Measurements from ENCODE around the gene KCNJ9.
A peak's percentile ranks its signal among the peaks of the same experiment; 100 is the strongest.

Gene KCNJ9

GRCh38 chr1:160130486-160130885, 49.1 kb downstream of the KCNJ9 start:
- peaks cover 38% of the 10 kb centered on the region for H3K36me3 Mint-ChIP-seq (ENCODE audit: low read depth)
- H3K4me3 Mint-ChIP-seq: no peak overlapping the region
- no peaks in the 10 kb centered on the region for H3K9me3 Mint-ChIP-seq
- peak overlapping the region; percentile 12 for H3K27ac Mint-ChIP-seq
- no peak for TF ChIP-seq CTCF (IDR thresholded peaks at IDR 0.05)
- DNase-seq: no peak
- H3K4me1 Mint-ChIP-seq: peaks cover 12% of the 10 kb centered on the region
- peaks cover 6% of the 10 kb centered on the region for H3K27me3 Mint-ChIP-seq (ENCODE audit: low read depth, poor library complexity)

GRCh38 chr1:160130939-160131338, 49.6 kb downstream of the KCNJ9 start:
- H3K4me3 Mint-ChIP-seq: no peak overlapping the region

GRCh38 chr1:160131803-160132565, 50.6 kb downstream of the KCNJ9 start:
- Mint-ChIP-seq H3K27me3 (ENCODE audit: low read depth, poor library complexity) (peaks cover 6% of the 10 kb centered on the region), H3K27ac (no peak overlapping the region), H3K36me3 (ENCODE audit: low read depth) (peaks cover 44% of the 10 kb centered on the region), H3K4me3 (no peak overlapping the region), H3K4me1 (peaks cover 12% of the 10 kb centered on the region), H3K9me3 (no peaks in the 10 kb centered on the region)
- DNase-seq: no peak
- no peak for TF ChIP-seq CTCF (IDR thresholded peaks at IDR 0.05)

More at GRCh38 chr1:160130939-160131338, 49.6 kb downstream of the KCNJ9 start:
- peaks cover 12% of the 10 kb centered on the region for H3K4me1 Mint-ChIP-seq
- TF ChIP-seq CTCF (IDR thresholded peaks at IDR 0.05): no peak
- H3K36me3 Mint-ChIP-seq (ENCODE audit: low read depth): peaks cover 38% of the 10 kb centered on the region
- peaks cover 6% of the 10 kb centered on the region for H3K27me3 Mint-ChIP-seq (ENCODE audit: low read depth, poor library complexity)
- no peaks in the 10 kb centered on the region for H3K9me3 Mint-ChIP-seq
- DNase-seq: no peak
- H3K27ac Mint-ChIP-seq: peak overlapping the region; percentile 12

GRCh38 chr1:160133990-160134770, 52.8 kb downstream of the KCNJ9 start:
- DNase-seq: no peak
- H3K36me3 Mint-ChIP-seq (ENCODE audit: low read depth): peaks cover 37% of the 10 kb centered on the region
- no peak overlapping the region for H3K27ac Mint-ChIP-seq

GRCh38 chr1:160134791-160135572, 53.6 kb downstream of the KCNJ9 start:
- TF ChIP-seq CTCF (IDR thresholded peaks at IDR 0.05): no peak
- H3K9me3 Mint-ChIP-seq: no peaks in the 10 kb centered on the region
- H3K27ac Mint-ChIP-seq: no peak overlapping the region
- no peak for DNase-seq
- H3K27me3 Mint-ChIP-seq (ENCODE audit: low read depth, poor library complexity): peaks cover 10% of the 10 kb centered on the region
- peaks cover 8% of the 10 kb centered on the region for H3K4me1 Mint-ChIP-seq
- H3K36me3 Mint-ChIP-seq (ENCODE audit: low read depth): peaks cover 37% of the 10 kb centered on the region
- no peak overlapping the region for H3K4me3 Mint-ChIP-seq

More at GRCh38 chr1:160133990-160134770, 52.8 kb downstream of the KCNJ9 start:
- TF ChIP-seq CTCF (IDR thresholded peaks at IDR 0.05): no peak
- H3K27me3 Mint-ChIP-seq (ENCODE audit: low read depth, poor library complexity): peaks cover 10% of the 10 kb centered on the region
- no peak overlapping the region for H3K4me3 Mint-ChIP-seq
- H3K9me3 Mint-ChIP-seq: no peaks in the 10 kb centered on the region
- peaks cover 11% of the 10 kb centered on the region for H3K4me1 Mint-ChIP-seq
